Neural progenitor cell (in vitro differentiated cells): ENCODE results near the gene SFXN2.

ENCODE experiments used
- CTCF ChIP-seq: fragments of 200-600 bp; sonication (generic); IDR thresholded peaks from 2 replicates; pipeline ENCODE4 v1.5.1; 2017; ENCODE audit warnings: antibody characterized with exemption, mild to moderate bottlenecking
- EZH2 ChIP-seq: fragments of 200-600 bp; sonication (generic); IDR thresholded peaks from 2 replicates; pipeline ENCODE4 v1.6.1; 2017; ENCODE audit warnings: antibody characterized with exemption, mild to moderate bottlenecking, moderate library complexity
- EZH2phosphoT487 ChIP-seq: fragments of 200-600 bp; sonication (generic); IDR thresholded peaks from 2 replicates; pipeline ENCODE4 v1.6.1; 2017; ENCODE audit warnings: antibody characterized with exemption

DNA sequence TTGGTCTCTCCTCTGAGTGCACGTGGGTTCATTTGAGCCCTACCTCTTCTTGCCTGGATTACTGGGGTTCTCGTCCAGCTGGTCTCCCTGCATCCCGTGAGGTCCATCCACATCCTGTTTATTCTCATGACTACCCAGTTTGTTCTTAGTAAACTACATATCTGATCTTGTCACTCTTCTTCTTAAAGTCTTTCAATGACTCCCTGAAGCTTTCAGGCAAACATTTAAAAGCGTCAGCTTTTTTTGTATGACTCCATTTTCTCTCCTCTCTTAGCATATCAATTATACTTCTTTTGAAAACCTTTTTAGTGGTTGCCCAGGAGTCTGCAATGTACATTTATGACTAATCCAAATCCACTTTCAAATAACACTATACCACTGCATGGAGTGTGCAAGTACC lies 7.5 kb downstream of the SFXN2 start:
- TF ChIP-seq CTCF (no peak), EZH2phosphoT487 (no peak), EZH2 (no peak)
